OCI-LY3 (cell line): Measurements from ENCODE around the gene ESPN.

Source experiments
- CTCF ChIP-seq: fragments of 200-600, 300-600 bp; sonication (generic); IDR thresholded peaks from 2 replicates; pipeline ENCODE4 v1.5.1; 2014; ENCODE audit warnings: antibody characterized with exemption, low read length, low read depth
- EZH2phosphoT487 ChIP-seq: fragments of 200-600 bp; shearing (Covaris generic); IDR thresholded peaks from 2 replicates; pipeline ENCODE4 v1.6.1; 2018; ENCODE audit warnings: antibody characterized with exemption, mixed run types, low read depth

GRCh38 chr1:6461538-6462411 lies 37.2 kb downstream of the ESPN start:
- TF ChIP-seq CTCF (no peak), EZH2phosphoT487 (no peak)
